ENCODE measurements around the gene MRTFA.

GRCh38 chr22:40684728-40685127, 48.2 kb upstream of the MRTFA start:
- TF ChIP-seq, protein P1, sequence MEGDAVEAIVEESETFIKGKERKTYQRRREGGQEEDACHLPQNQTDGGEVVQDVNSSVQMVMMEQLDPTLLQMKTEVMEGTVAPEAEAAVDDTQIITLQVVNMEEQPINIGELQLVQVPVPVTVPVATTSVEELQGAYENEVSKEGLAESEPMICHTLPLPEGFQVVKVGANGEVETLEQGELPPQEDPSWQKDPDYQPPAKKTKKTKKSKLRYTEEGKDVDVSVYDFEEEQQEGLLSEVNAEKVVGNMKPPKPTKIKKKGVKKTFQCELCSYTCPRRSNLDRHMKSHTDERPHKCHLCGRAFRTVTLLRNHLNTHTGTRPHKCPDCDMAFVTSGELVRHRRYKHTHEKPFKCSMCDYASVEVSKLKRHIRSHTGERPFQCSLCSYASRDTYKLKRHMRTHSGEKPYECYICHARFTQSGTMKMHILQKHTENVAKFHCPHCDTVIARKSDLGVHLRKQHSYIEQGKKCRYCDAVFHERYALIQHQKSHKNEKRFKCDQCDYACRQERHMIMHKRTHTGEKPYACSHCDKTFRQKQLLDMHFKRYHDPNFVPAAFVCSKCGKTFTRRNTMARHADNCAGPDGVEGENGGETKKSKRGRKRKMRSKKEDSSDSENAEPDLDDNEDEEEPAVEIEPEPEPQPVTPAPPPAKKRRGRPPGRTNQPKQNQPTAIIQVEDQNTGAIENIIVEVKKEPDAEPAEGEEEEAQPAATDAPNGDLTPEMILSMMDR (conservative IDR thresholded peaks at IDR 0.05; ENCODE audit: low read length): no peak
- no peak for TF ChIP-seq EZH2phosphoT487 (IDR thresholded peaks at IDR 0.05; ENCODE audit: borderline replicate concordance, low read depth, low read length)
